ENCODE results near the gene ITGA11. TPM values are rescaled to one million over a fixed set of nuclear protein-coding genes. Genes with fewer than 3 reads are reported as not detected.

Gene ITGA11
- total RNA-seq, 2 donors from 2014 or later = 0.99 to 1.0 TPM

- no peak for TF ChIP-seq CTCF (IDR thresholded peaks at IDR 0.05)
- ATAC-seq (no peak), DNase-seq (no peak)
- intact Hi-C loops (cut with DNase I) = no loop called here
- WGBS, 2 donors = 80 to 86% methylated on average over 1 of the region's 1 CpG
- no peaks in the 10 kb centered on the region for H3K36me3 ChIP-seq (replicated peaks in 1 of 2; ENCODE audit: insufficient read depth in 1 of 2, low read depth in 2 of 2)
- peaks cover 14% of the 10 kb centered on the region for H3K4me1 ChIP-seq
- no peak overlapping the region for H3K27ac ChIP-seq
- H3K27me3 ChIP-seq = peaks cover 0 to 11% of the 10 kb centered on the region in 2 donors
- H3K9me3 ChIP-seq = no peaks in the 10 kb centered on the region
- H3K4me3 ChIP-seq = no peak overlapping the region
These were observed 4.0 kb downstream of the ITGA11 start for GRCh38 chr15:68427963-68428362.

GRCh38 chr15:68427366-68427765 is 4.6 kb downstream of the ITGA11 start:
- no peaks in the 10 kb centered on the region for H3K9me3 ChIP-seq
- no peak for DNase-seq
- peaks cover 12% of the 10 kb centered on the region for H3K4me1 ChIP-seq
- no peak overlapping the region for H3K4me3 ChIP-seq
- peaks cover 0 to 11% of the 10 kb centered on the region in 2 donors for H3K27me3 ChIP-seq
- no peak for ATAC-seq
- intact Hi-C loops (cut with DNase I) = no loop called here
- H3K27ac ChIP-seq = no peak overlapping the region
- no peaks in the 10 kb centered on the region for H3K36me3 ChIP-seq (replicated peaks in 1 of 2; ENCODE audit: insufficient read depth in 1 of 2, low read depth in 2 of 2)
- WGBS, 2 donors = 44 to 45% methylated on average over 3 of the region's 3 CpGs
- TF ChIP-seq POLR2A (IDR thresholded peaks at IDR 0.05) = no peak
- TF ChIP-seq CTCF (IDR thresholded peaks at IDR 0.05) = no peak

- intact Hi-C loops (cut with DNase I) = no loop called here
- H3K4me1 ChIP-seq = no peaks in the 10 kb centered on the region
- WGBS, 2 donors = 89 to 90% methylated on average over 6 of the region's 6 CpGs
- H3K36me3 ChIP-seq (replicated peaks in 1 of 2; ENCODE audit: insufficient read depth in 1 of 2, low read depth in 2 of 2) = no peaks in the 10 kb centered on the region
- TF ChIP-seq CTCF (IDR thresholded peaks at IDR 0.05) (no peak), POLR2A (IDR thresholded peaks at IDR 0.05) (no peak)
- no peaks in the 10 kb centered on the region for H3K9me3 ChIP-seq
- H3K27me3 ChIP-seq = no peaks in the 10 kb centered on the region
- H3K4me3 ChIP-seq = no peak overlapping the region
- H3K27ac ChIP-seq = no peak overlapping the region
- ATAC-seq (no peak), DNase-seq (no peak)
These were observed 5.8 kb downstream of the ITGA11 start for GRCh38 chr15:68426116-68426515.

- WGBS, 2 donors = 68 to 82% methylated on average over 8 to 9 of the region's 9 CpGs
- no peak overlapping the region for H3K4me3 ChIP-seq
- intact Hi-C loops (cut with DNase I) = no loop called here
These were observed 6.4 kb downstream of the ITGA11 start for GRCh38 chr15:68425428-68426060.

More at GRCh38 chr15:68425428-68426060, 6.4 kb downstream of the ITGA11 start:
- DNase-seq (no peak), ATAC-seq (no peak)
- Histone ChIP-seq H3K36me3 (replicated peaks in 1 of 2; ENCODE audit: insufficient read depth in 1 of 2, low read depth in 2 of 2) (no peaks in the 10 kb centered on the region), H3K9me3 (no peaks in the 10 kb centered on the region), H3K27ac (no peak overlapping the region), H3K27me3 (no peaks in the 10 kb centered on the region), H3K4me1 (no peaks in the 10 kb centered on the region)
- no peak for TF ChIP-seq CTCF (IDR thresholded peaks at IDR 0.05)
- no peak for TF ChIP-seq POLR2A (IDR thresholded peaks at IDR 0.05)
